SK-N-SH treated with all-trans-retinoic acid at 6 μM for 48 hours (cell line): Measurements from ENCODE around the gene METTL6.

Experiments used
- ESRRG ChIP-seq: fragments of 250-450 bp; sonication (Bioruptor Pico); IDR thresholded peaks from 2 replicates; pipeline ENCODE4 v1.6.1; 2021; ENCODE audit warnings: mild to moderate bottlenecking
- ISL1 ChIP-seq: fragments of 250-450 bp; sonication (Bioruptor Pico); IDR thresholded peaks from 2 replicates; pipeline ENCODE4 v2.1.2; 2022; ENCODE audit warnings: mild to moderate bottlenecking, moderate library complexity
- RARB ChIP-seq: fragments of 250-450 bp; sonication (Bioruptor Pico); IDR thresholded peaks from 2 replicates; pipeline ENCODE4 v1.8.0; 2021; ENCODE audit warnings: mild to moderate bottlenecking, moderate library complexity
- SNAI2 ChIP-seq: fragments of 250-450 bp; sonication (Bioruptor Pico); IDR thresholded peaks from 2 replicates; pipeline ENCODE4 v1.5.0; 2020; ENCODE audit warnings: mild to moderate bottlenecking, moderate library complexity
- TSHZ2 ChIP-seq: fragments of 250-450 bp; sonication (Bioruptor Pico); IDR thresholded peaks from 2 replicates; pipeline ENCODE4 v1.5.0; 2020; ENCODE audit warnings: mild to moderate bottlenecking, moderate library complexity
- ZFP3 ChIP-seq: fragments of 250-450 bp; sonication (Bioruptor Pico); IDR thresholded peaks from 2 replicates; pipeline ENCODE4 v1.5.0; 2020; ENCODE audit warnings: mild to moderate bottlenecking, moderate library complexity
- ZFP30 ChIP-seq: fragments of 450-650 bp; formaldehyde crosslinking; IDR thresholded peaks from 2 replicates; pipeline ENCODE4 v1.5.0; 2022; ENCODE audit warnings: mild to moderate bottlenecking, moderate library complexity

DNA sequence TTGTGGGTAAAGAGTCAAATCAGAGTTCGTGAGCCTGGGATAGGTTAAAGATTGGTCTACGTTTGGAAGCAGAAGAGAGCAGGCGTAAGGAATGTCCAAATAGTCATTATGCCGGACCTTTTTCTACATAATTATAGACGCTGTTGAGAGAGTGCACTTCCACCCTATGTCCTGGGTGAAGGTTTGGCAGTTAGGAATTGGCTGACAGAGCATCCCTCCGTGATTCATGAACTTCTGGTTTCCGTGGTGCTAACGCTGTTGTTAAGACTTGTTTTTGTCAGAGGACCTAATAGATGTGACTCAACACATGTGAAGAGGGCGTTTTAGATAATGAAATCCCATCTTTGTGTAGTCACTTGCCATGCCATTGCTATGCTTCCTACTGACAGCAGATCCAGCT lies 1.2 kb upstream of the METTL6 start:
- no peak for TF ChIP-seq ZFP30 (CRISPR knock-in tag)
- TF ChIP-seq RARB: no peak
- TF ChIP-seq SNAI2 (CRISPR knock-in tag): no peak
- no peak for TF ChIP-seq TSHZ2 (CRISPR knock-in tag)
- TF ChIP-seq ZFP3: no peak
- TF ChIP-seq ISL1 (CRISPR knock-in tag): no peak
- no peak for TF ChIP-seq ESRRG (CRISPR knock-in tag)
